A549 (cell line): ENCODE results near the gene IPPK. TPM values are rescaled to one million over a fixed set of nuclear protein-coding genes. Genes with fewer than 3 reads are reported as not detected.

Experiments used
- ATAC-seq, 2 experiments: fragments of 200-7000 bp in 1 of 2; fragments of >200 bp in 1 of 2; cut with Nextera tagmentation in 1 of 2; cut with Tn5 transposase in 1 of 2; 3 replicates each; pipeline versions ENCODE4 v1.8.0 to v1.9.1; 2018 to 2020; ENCODE audit warnings: mild to moderate bottlenecking in 1 of 2, moderate library complexity in 1 of 2
- CTCF ChIA-PET: fragments of 300-600 bp; sonication (Branson Sonifier 250); formaldehyde crosslinking; extraction: SDS; loops from one replicate; lab custom pipeline; 2021; ENCODE audit warnings: antibody characterized with exemption, inconsistent platforms; lab: Yijun Ruan, JAX
- POLR2A ChIA-PET: fragments of 350-600 bp; formaldehyde crosslinking; extraction: SDS; loops from one replicate; lab custom pipeline; 2021; ENCODE audit warnings: antibody characterized with exemption, inconsistent platforms; lab: Yijun Ruan, JAX
- DNase-seq, 2 experiments: peaks; one replicate each; pipeline versions ENCODE4 v3.0.0 to v3.0.0-alpha.2; 2011 to 2016; ENCODE audit warnings: low read depth in 1 of 2, low spot score in 1 of 2
- FAIRE-seq: peaks from 2 replicates; lab custom pipeline; 2011; peaks lifted over from hg19 to GRCh38; lab: Jason Lieb, UNC
- H3K27ac ChIP-seq, 2 experiments: fragments of >200 bp; sonication (Bioruptor Twin); formaldehyde crosslinking; 3 replicates each; pipeline ENCODE4 v1.5.1; 2016 to 2017
- H3K4me1 ChIP-seq: fragments of >200 bp; sonication (Bioruptor Twin); formaldehyde crosslinking; 3 replicates; pipeline ENCODE4 v1.6.1; 2016
- H3K4me2 ChIP-seq: fragments of >200 bp; sonication (Bioruptor Twin); formaldehyde crosslinking; 3 replicates; pipeline ENCODE4 v1.6.1; 2016
- H3K4me3 ChIP-seq: fragments of >200 bp; sonication (Bioruptor Twin); formaldehyde crosslinking; 3 replicates; pipeline ENCODE4 v1.5.1; 2016
- H3K9me3 ChIP-seq: fragments of >200 bp; sonication (Bioruptor Twin); formaldehyde crosslinking; 3 replicates; pipeline ENCODE4 v1.6.1; 2016
- ATOH8 ChIP-seq: fragments of 250-450 bp; sonication (Bioruptor Pico); IDR thresholded peaks from 2 replicates; pipeline ENCODE4 v1.5.0; 2020; ENCODE audit warnings: low read depth, mild to moderate bottlenecking, moderate library complexity
- BHLHE40 ChIP-seq: IDR thresholded peaks from 2 replicates; pipeline ENCODE4 v1.6.1; 2012; ENCODE audit warnings: low read depth, low read length, inconsistent platforms
- CBX2 ChIP-seq: fragments of 200-600 bp; sonication (generic); IDR thresholded peaks from 2 replicates; pipeline ENCODE4 v1.6.1; 2016; ENCODE audit warnings: low read depth, mild to moderate bottlenecking, borderline replicate concordance
- CHD4 ChIP-seq: fragments of 200-600 bp; sonication (generic); IDR thresholded peaks from 2 replicates; pipeline ENCODE4 v1.6.1; 2016; ENCODE audit warnings: antibody characterized with exemption, mild to moderate bottlenecking, borderline replicate concordance
- EHF ChIP-seq: fragments of 250-450 bp; sonication (Bioruptor Pico); IDR thresholded peaks from 2 replicates; pipeline ENCODE4 v1.5.0; 2020; ENCODE audit warnings: mild to moderate bottlenecking
- EHMT2 ChIP-seq: fragments of 200-600 bp; sonication (generic); IDR thresholded peaks from 2 replicates; pipeline ENCODE4 v1.6.1; 2016; ENCODE audit warnings: antibody characterized with exemption, low read depth, mild to moderate bottlenecking, moderate library complexity
- EP300 ChIP-seq, 2 experiments: fragments of >200 bp; sonication (Bioruptor Twin); formaldehyde crosslinking; IDR thresholded peaks; 2 replicates in 1 of 2; 3 replicates in 1 of 2; pipeline ENCODE4 v1.6.1; 2016 to 2017
- HEYL ChIP-seq: fragments of 250-450 bp; sonication (Bioruptor Pico); IDR thresholded peaks from 2 replicates; pipeline ENCODE4 v1.8.0; 2021; ENCODE audit warnings: mild to moderate bottlenecking, moderate library complexity
- MAZ ChIP-seq: fragments of 150-350 bp; IDR thresholded peaks from 2 replicates; pipeline ENCODE4 v1.6.1; 2014; ENCODE audit warnings: antibody characterized with exemption, low read depth, low read length, borderline replicate concordance
- NFE2L2 ChIP-seq: fragments of 150-350 bp; conservative IDR thresholded peaks from 2 replicates; pipeline ENCODE4 v1.6.1; 2014; ENCODE audit warnings: low read length
- PHF8 ChIP-seq: fragments of 200-600 bp; sonication (generic); IDR thresholded peaks from 2 replicates; pipeline ENCODE4 v1.6.1; 2016; ENCODE audit warnings: low read depth, mild to moderate bottlenecking, antibody characterized with exemption, moderate library complexity, borderline replicate concordance
- RAD21 ChIP-seq, 2 experiments: fragments of >200 bp in 1 of 2; sonication (Bioruptor Twin) in 1 of 2; formaldehyde crosslinking in 1 of 2; IDR thresholded peaks in 1 of 2; conservative IDR thresholded peaks in 1 of 2; 2 replicates in 1 of 2; 3 replicates in 1 of 2; pipeline ENCODE4 v1.6.1; 2012 to 2018; ENCODE audit warnings: inconsistent platforms in 1 of 2
- REST ChIP-seq: fragments of 200-600 bp; sonication (generic); IDR thresholded peaks from 2 replicates; pipeline ENCODE4 v1.6.1; 2016; ENCODE audit warnings: antibody characterized with exemption, mild to moderate bottlenecking, moderate library complexity
- USF2 ChIP-seq: fragments of 450-650 bp; IDR thresholded peaks from 2 replicates; pipeline ENCODE4 v1.6.1; 2014; ENCODE audit warnings: antibody characterized with exemption
- ZC3H11A ChIP-seq: fragments of 450-650 bp; IDR thresholded peaks from 2 replicates; pipeline ENCODE4 v1.6.1; 2014; ENCODE audit warnings: antibody characterized with exemption, mild to moderate bottlenecking
- ZSCAN20 ChIP-seq: fragments of 250-450 bp; sonication (Bioruptor Pico); IDR thresholded peaks from 2 replicates; pipeline ENCODE4 v1.8.0; 2022; ENCODE audit warnings: mild to moderate bottlenecking, moderate library complexity
- WGBS: methylation state at CpG from one replicate; pipeline ENCODE4 v1.1.6; 2017; ENCODE audit errors: missing lambda C conversion rate; 5-methylcytosine and 5-hydroxymethylcytosine counted together
- polyA plus RNA-seq, 4 experiments: library from polyadenylated mRNA; depleted of rRNA in 3 of 4; stranded (reverse); fragments of >200 nt; fragmentation: RNase III in 1 of 4; extraction: RNeasy Plus Mini Kit Qiagen cat#74134 plus additional on column Dnase treatment in 1 of 4; gene quantifications; 2 replicates in 3 of 4; 3 replicates in 1 of 4; pipeline ENCODE4 v1.2.3, GENCODE V29; 2011 to 2017
- TF ChIP-seq, protein P1 (sequence below): fragments of >200 bp; sonication (Bioruptor Twin); formaldehyde crosslinking; IDR thresholded peaks from 3 replicates; pipeline ENCODE4 v1.6.1; 2016

Gene IPPK
- polyA plus RNA-seq, 2 of the 4 experiments (the other 2 are of a cell fraction), result 12.2 to 20.0 TPM

DNA sequence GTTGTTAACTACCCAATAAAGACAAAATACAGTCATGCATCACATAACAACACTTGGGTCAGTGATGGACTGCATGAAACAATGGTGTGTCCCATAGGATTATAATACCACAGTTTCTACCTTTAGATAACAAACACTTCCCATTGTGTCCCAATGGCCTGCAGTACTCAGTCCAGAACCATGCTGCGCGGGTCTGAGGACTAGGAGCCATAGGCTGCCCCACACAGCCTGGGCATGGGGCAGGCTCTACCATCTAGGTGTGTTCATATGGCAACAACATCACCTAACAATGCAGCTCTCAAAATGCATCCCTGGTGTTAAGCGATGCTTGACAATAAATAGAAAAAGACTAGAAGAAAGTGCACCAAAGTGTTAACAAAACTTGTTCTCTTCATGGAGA, 6.8 kb downstream of the IPPK start:
- WGBS, result 97% methylated on average over 3 of the region's 3 CpGs
- no peak for ATAC-seq

GRCh38 chr9:92661743-92662142, 8.2 kb downstream of the IPPK start:
- H3K27ac ChIP-seq, result no peak overlapping the region
- POLR2A ChIA-PET, result no interaction called here
- 87% methylated on average over 4 of the region's 4 CpGs for WGBS
- no peaks in the 10 kb centered on the region for H3K4me1 ChIP-seq
- CTCF ChIA-PET, result interaction anchor here (1.4 to 1.6 kb wide), 2 partner anchors 328 to 523 kb away, joined by 3 to 4 read pairs; no protein-coding TSS in a partner anchor
- H3K4me2 ChIP-seq, result no peak overlapping the region
- ATAC-seq, result no peak
- no peaks in the 10 kb centered on the region for H3K9me3 ChIP-seq
- no peak for FAIRE-seq
- TF ChIP-seq EP300 (IDR thresholded peaks at IDR 0.05) (no peak), BHLHE40 (no peak), ATOH8 (CRISPR knock-in tag) (no peak)
- no peak overlapping the region for H3K4me3 ChIP-seq
- DNase-seq, result no peak

More for the DNA sequence above, 6.8 kb downstream of the IPPK start:
- Histone ChIP-seq H3K4me3 (no peak overlapping the region), H3K4me2 (no peak overlapping the region), H3K9me3 (no peaks in the 10 kb centered on the region), H3K4me1 (no peaks in the 10 kb centered on the region; the same call in 2 of the 3 replicates), H3K27ac (no peak overlapping the region)
- no peak for TF ChIP-seq MAZ
- no peak for TF ChIP-seq CHD4
- TF ChIP-seq CBX2, result no peak
- TF ChIP-seq EHMT2, result no peak
- TF ChIP-seq EHF (CRISPR knock-in tag), result no peak
- TF ChIP-seq NFE2L2, result no peak
- no peak for TF ChIP-seq USF2
- no peak for TF ChIP-seq ZSCAN20 (CRISPR knock-in tag)
- no peak for TF ChIP-seq RAD21 (conservative IDR thresholded peaks at IDR 0.05 in 1 of 2, IDR thresholded peaks at IDR 0.05 in 1 of 2)
- TF ChIP-seq ZC3H11A, result no peak
- no peak for TF ChIP-seq PHF8
- TF ChIP-seq, protein P1, sequence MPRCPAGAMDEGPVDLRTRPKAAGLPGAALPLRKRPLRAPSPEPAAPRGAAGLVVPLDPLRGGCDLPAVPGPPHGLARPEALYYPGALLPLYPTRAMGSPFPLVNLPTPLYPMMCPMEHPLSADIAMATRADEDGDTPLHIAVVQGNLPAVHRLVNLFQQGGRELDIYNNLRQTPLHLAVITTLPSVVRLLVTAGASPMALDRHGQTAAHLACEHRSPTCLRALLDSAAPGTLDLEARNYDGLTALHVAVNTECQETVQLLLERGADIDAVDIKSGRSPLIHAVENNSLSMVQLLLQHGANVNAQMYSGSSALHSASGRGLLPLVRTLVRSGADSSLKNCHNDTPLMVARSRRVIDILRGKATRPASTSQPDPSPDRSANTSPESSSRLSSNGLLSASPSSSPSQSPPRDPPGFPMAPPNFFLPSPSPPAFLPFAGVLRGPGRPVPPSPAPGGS, result no peak
- TF ChIP-seq HEYL (CRISPR knock-in tag), result no peak
- TF ChIP-seq REST, result no peak
- DNase-seq (no peak), FAIRE-seq (no peak)
- POLR2A ChIA-PET, result no interaction called here
- CTCF ChIA-PET, result interaction anchor here (1.2 kb wide), 1 partner anchor 67 kb away, joined by 3 read pairs; no protein-coding TSS in a partner anchor
